Uterus (tissue), 4 donors: Measurements from ENCODE around the gene SELPLG. TPM values are rescaled to one million over a fixed set of nuclear protein-coding genes. Genes with fewer than 3 reads are reported as not detected.
"Not testable (repeated sequence)": the region's sequence is repeated elsewhere in the genome, so short reads cannot be mapped to it uniquely, and the experiment has no call there.

Experiments used
- DNase-seq, 2 donors: peaks; one replicate each; pipeline ENCODE4 v3.0.0-alpha.2; 2019 to 2020
- H3K27ac ChIP-seq, 2 donors: fragments of 200-600 bp; sonication (generic); 1 replicate in 1 of 2; 2 replicates in 1 of 2; pipeline ENCODE4 v1.5.1; 2016 to 2018
- H3K27me3 ChIP-seq, 2 donors: fragments of 200-600 bp; sonication (generic); one replicate each; pipeline ENCODE4 v1.5.1; 2018 to 2019; ENCODE audit warnings: control low read depth in 1 of 2
- H3K36me3 ChIP-seq, 2 donors: fragments of 200-600 bp; sonication (generic); one replicate each; pipeline ENCODE4 v1.5.1; 2019; ENCODE audit warnings: control low read depth in 1 of 2
- H3K4me1 ChIP-seq, 2 donors: fragments of 200-600 bp; sonication (generic); one replicate each; pipeline ENCODE4 v1.5.1; 2018 to 2019; ENCODE audit warnings: control low read depth in 1 of 2
- H3K4me3 ChIP-seq, 2 donors: fragments of 200-600 bp; sonication (generic); 1 replicate in 1 of 2; 2 replicates in 1 of 2; pipeline ENCODE4 v1.5.1; 2018 to 2019; ENCODE audit warnings: mild to moderate bottlenecking in 1 of 2
- H3K9me3 ChIP-seq, 2 donors: fragments of 200-600 bp; sonication (generic); one replicate each; pipeline ENCODE4 v1.5.1; 2019; ENCODE audit warnings: control low read depth in 1 of 2
- CTCF ChIP-seq, 4 experiments: fragments of 200-600 bp in 2 of 4; fragments of 450-650 bp in 2 of 4; sonication (generic) in 2 of 4; IDR thresholded peaks; one replicate each; pipeline ENCODE4 v1.5.1; 2016 to 2019; ENCODE audit warnings: antibody characterized with exemption in 4 of 4, mild to moderate bottlenecking in 2 of 4, moderate library complexity in 1 of 4
- POLR2A ChIP-seq, 2 donors: fragments of 450-650 bp; IDR thresholded peaks; one replicate each; pipeline ENCODE4 v1.6.1; 2016; ENCODE audit warnings: antibody characterized with exemption in 2 of 2, mild to moderate bottlenecking in 1 of 2, moderate library complexity in 1 of 2
- intact Hi-C: fragments of 100-400 bp; cut with DNase I; formaldehyde crosslinking; loops from one replicate; pipeline ENCODE4 v1.15.1; 2023; ENCODE audit warnings: low total_unique reads
- total RNA-seq, 4 donors: library from RNA; depleted of rRNA in 3 of 4; stranded (reverse); fragments of >200 nt in 3 of 4; gene quantifications; one replicate each; pipeline versions ENCODE4 v1.1.0 to v1.2.4, GENCODE V29; 2014 to 2023
- donor health status: DM: yes; HTN: yes; CAD: no.

Gene SELPLG
- total RNA-seq, 4 donors from 2014 or later: 1.5 to 6.5 (median 2.9) TPM

DNA sequence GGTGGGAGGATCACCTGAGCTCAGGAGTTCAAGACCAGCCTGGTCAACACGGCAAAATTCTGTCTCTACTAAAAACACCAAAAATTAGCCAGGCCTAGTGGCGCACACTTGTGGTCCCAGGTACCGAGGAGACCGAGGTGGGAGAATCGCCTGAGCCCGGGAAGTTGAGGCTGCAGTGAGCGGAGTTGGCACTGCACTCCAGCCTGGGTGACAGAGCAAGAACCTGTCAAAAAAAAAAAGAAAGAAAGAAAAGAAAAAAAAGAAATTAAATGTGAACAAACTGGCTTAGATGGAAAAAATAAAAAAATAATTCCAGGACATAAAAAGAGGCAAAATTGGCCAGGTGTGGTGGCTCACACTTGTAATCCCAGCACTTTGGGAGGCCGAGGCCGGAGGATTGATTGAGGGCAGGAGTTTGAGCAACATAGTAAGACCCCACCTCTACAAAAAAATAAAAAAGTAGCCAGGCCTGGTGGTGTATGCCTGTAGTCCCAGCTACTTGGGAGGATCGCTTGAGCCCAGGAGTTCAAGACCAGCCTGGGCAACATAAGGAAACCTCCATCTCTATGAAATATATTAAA lies 39.3 kb downstream of the SELPLG start:
- TF ChIP-seq POLR2A (IDR thresholded peaks at IDR 0.05) (no peak), CTCF (IDR thresholded peaks at IDR 0.05) (no peak)
- Histone ChIP-seq H3K4me3 (no peak overlapping the region), H3K27me3 (no peaks in the 10 kb centered on the region), H3K36me3 (no peaks in the 10 kb centered on the region), H3K4me1 (no peaks in the 10 kb centered on the region), H3K27ac (no peak overlapping the region), H3K9me3 (no peaks in the 10 kb centered on the region)
- no peak for DNase-seq
- intact Hi-C loops: no loop called here

- H3K27ac ChIP-seq: no peak overlapping the region
- no peak for DNase-seq
- TF ChIP-seq CTCF (IDR thresholded peaks at IDR 0.05) (no peak), POLR2A (IDR thresholded peaks at IDR 0.05) (no peak)
- H3K27me3 ChIP-seq: no peaks in the 10 kb centered on the region
- H3K36me3 ChIP-seq: no peaks in the 10 kb centered on the region
- no peaks in the 10 kb centered on the region for H3K9me3 ChIP-seq
- intact Hi-C loops: no loop called here
- H3K4me1 ChIP-seq: no peaks in the 10 kb centered on the region
- no peak overlapping the region for H3K4me3 ChIP-seq
Measured at GRCh38 chr12:108592033-108592909, 41.4 kb downstream of the SELPLG start.

DNA sequence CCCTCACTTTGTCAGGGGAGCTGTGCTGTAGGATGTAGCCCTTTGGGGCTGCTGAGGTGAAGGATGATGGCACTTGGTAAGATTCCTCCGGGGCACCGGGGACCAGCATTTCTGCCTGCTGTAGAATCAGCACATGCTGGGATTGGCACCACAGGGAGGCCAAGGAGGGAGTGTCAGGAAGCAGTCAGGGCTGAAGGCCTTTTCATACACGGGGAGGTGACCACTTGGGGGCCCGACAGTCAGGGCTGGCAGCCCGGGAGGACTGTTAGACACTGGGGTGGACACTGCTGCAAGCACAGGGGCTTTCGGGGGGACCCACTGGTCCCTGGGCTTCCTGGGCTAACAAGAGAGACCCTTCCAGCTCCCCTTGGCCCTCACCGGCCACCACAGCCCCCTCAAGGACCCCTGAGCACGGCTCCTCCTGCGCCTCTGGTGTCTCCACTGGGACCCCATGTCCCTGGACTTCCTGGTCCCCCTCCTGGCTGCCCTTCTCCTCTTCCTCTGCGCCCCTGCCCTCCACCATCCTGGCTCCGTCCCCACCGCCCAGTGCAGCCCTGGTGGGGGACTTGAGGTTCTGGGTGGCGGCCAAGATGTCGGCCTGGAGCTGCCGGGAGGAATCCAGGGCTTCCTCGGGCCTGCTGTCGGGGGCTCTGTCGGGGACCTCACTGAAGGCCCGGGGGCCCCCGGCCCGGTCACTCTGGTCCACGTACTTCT lies 42.3 kb downstream of the SELPLG start:
- TF ChIP-seq CTCF (IDR thresholded peaks at IDR 0.05): no peak
- no peak for TF ChIP-seq POLR2A (IDR thresholded peaks at IDR 0.05)
- Histone ChIP-seq H3K27me3 (no peaks in the 10 kb centered on the region), H3K4me3 (no peak overlapping the region), H3K27ac (no peak overlapping the region), H3K9me3 (no peaks in the 10 kb centered on the region), H3K4me1 (no peaks in the 10 kb centered on the region), H3K36me3 (no peaks in the 10 kb centered on the region)
- DNase-seq: no peak
- intact Hi-C loops: no loop called here

DNA sequence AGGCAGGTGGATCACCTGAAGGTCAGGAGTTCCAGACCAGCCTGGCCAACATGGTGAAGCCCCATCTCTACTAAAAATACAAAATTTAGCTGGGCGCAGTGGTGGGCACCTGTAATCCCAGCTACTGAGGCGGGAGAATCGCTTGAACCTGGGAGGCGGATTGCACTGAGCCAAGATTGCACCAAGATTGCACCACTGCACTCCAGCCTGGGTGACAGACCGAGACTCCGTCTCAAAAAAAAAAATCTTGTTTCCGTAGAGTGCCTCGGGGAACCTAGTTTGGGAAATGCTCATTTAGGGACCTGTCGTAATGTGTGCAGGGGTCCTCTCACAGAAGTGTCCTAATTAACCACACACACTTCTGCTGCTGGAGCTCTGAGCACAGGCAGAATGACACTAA lies 43.2 kb downstream of the SELPLG start:
- H3K27me3 ChIP-seq, H3K4me3 ChIP-seq, DNase-seq, H3K4me1 ChIP-seq, H3K27ac ChIP-seq, H3K9me3 ChIP-seq, H3K36me3 ChIP-seq, intact Hi-C loops: not testable (repeated sequence)

- TF ChIP-seq CTCF (IDR thresholded peaks at IDR 0.05): no peak
- no peak for TF ChIP-seq POLR2A (IDR thresholded peaks at IDR 0.05)
- intact Hi-C loops: no loop called here
- Histone ChIP-seq H3K4me3 (no peak overlapping the region), H3K4me1 (no peaks in the 10 kb centered on the region), H3K27me3 (no peaks in the 10 kb centered on the region), H3K27ac (peak overlapping the region in 1 of 2 donors; percentile 10), H3K36me3 (no peaks in the 10 kb centered on the region), H3K9me3 (no peaks in the 10 kb centered on the region)
- DNase-seq: no peak
Measured at GRCh38 chr12:108589840-108590229, 43.9 kb downstream of the SELPLG start.
